Endothelial cell of umbilical vein (primary cell): ENCODE results near the gene KLHL10. TPM values are rescaled to one million over a fixed set of nuclear protein-coding genes. Genes with fewer than 3 reads are reported as not detected.

ENCODE experiments used
- BruUV-seq: library from RNA; stranded (reverse); fragments of 400-500 nt; replicated peaks from 2 replicates; lab custom pipeline; 2021; lab: Mats Ljungman, UMichigan
- CTCF ChIA-PET: fragments of 300-600, 350-600 bp; sonication (Branson Sonifier 250); formaldehyde crosslinking; loops from one replicate; lab custom pipeline; 2021; ENCODE audit warnings: antibody characterized with exemption, inconsistent platforms; lab: Charles Lee
- POLR2A ChIA-PET: fragments of 300-600, 350-600 bp; sonication (Branson Sonifier 250); formaldehyde crosslinking; loops from one replicate; lab custom pipeline; 2021; ENCODE audit warnings: antibody characterized with exemption, inconsistent platforms; lab: Charles Lee
- DNase-seq: peaks from one replicate; pipeline ENCODE4 v3.0.0-alpha.2; 2011; ENCODE audit warnings: low read depth, low spot score
- FAIRE-seq: peaks from 2 replicates; lab custom pipeline; 2011; peaks lifted over from hg19 to GRCh38; lab: Jason Lieb, UNC
- H2AFZ ChIP-seq: 2 replicates; pipeline ENCODE4 v1.6.0; 2012; ENCODE audit warnings: low read depth, low read length, control low read depth, inconsistent platforms
- H3K27ac ChIP-seq: 2 replicates; pipeline ENCODE4 v1.5.1; 2011; ENCODE audit warnings: low read depth, mild to moderate bottlenecking, control low read depth, low read length, moderate library complexity; ENCODE audit not compliant: insufficient read depth
- H3K27me3 ChIP-seq, 2 experiments: 2 replicates each; pipeline versions ENCODE4 v1.6.0 to v1.6.1; 2011; ENCODE audit warnings: low read length in 2 of 2, mixed read lengths in 1 of 2; ENCODE audit not compliant: control insufficient read depth in 2 of 2, insufficient read depth in 2 of 2
- H3K36me3 ChIP-seq, 2 experiments: 2 replicates in 1 of 2; 3 replicates in 1 of 2; pipeline ENCODE4 v1.5.1; 2011; ENCODE audit warnings: low read length in 2 of 2, mild to moderate bottlenecking in 1 of 2, moderate library complexity in 1 of 2; ENCODE audit not compliant: control insufficient read depth in 2 of 2, insufficient read depth in 2 of 2; ENCODE audit errors: extremely low read depth in 1 of 2
- H3K4me1 ChIP-seq: 3 replicates; pipeline ENCODE4 v1.5.1; 2011; ENCODE audit warnings: mild to moderate bottlenecking, low read length; ENCODE audit not compliant: control insufficient read depth, insufficient read depth; ENCODE audit errors: extremely low read depth
- H3K4me2 ChIP-seq: 2 replicates; pipeline ENCODE4 v1.6.1; 2011; ENCODE audit warnings: low read length, control low read depth, mixed read lengths; ENCODE audit not compliant: insufficient read depth
- H3K4me3 ChIP-seq, 3 experiments: fragments of 200-600 bp in 1 of 3; sonication (generic), shearing (Covaris generic) in 1 of 3; replicated peaks in 1 of 3; 2 replicates each; pipeline ENCODE4 v1.5.1; 2011 to 2016; ENCODE audit warnings: control low read depth in 3 of 3, low read length in 3 of 3, mild to moderate bottlenecking in 2 of 3, inconsistent platforms in 1 of 3, low read depth in 1 of 3, moderate library complexity in 1 of 3; ENCODE audit not compliant: insufficient read depth in 1 of 3
- H3K79me2 ChIP-seq: 2 replicates; pipeline ENCODE4 v1.6.0; 2012; ENCODE audit warnings: low read length, inconsistent platforms; ENCODE audit not compliant: control insufficient read depth, insufficient read depth
- H3K9ac ChIP-seq: replicated peaks from 2 replicates; pipeline ENCODE3; 2011; ENCODE audit warnings: low read length, control low read depth; ENCODE audit not compliant: insufficient read depth; ENCODE audit errors: extremely low read depth
- H3K9me1 ChIP-seq: replicated peaks from 3 replicates; pipeline ENCODE4 v1.6.0; 2011; ENCODE audit warnings: mild to moderate bottlenecking, low read length; ENCODE audit not compliant: control insufficient read depth, insufficient read depth; ENCODE audit errors: extremely low read depth
- H3K9me3 ChIP-seq: replicated peaks from 2 replicates; pipeline ENCODE4 v1.5.1; 2012; ENCODE audit warnings: low read length, inconsistent platforms; ENCODE audit not compliant: control insufficient read depth, insufficient read depth
- H4K20me1 ChIP-seq: replicated peaks from 2 replicates; pipeline ENCODE3; 2011; ENCODE audit warnings: mild to moderate bottlenecking, low read length; ENCODE audit not compliant: control insufficient read depth, insufficient read depth; ENCODE audit errors: extremely low read depth
- EZH2 ChIP-seq: IDR thresholded peaks from 2 replicates; pipeline ENCODE4 v1.6.1; 2012; ENCODE audit warnings: borderline replicate concordance, low read depth, mild to moderate bottlenecking, moderate library complexity, low read length, inconsistent platforms; ENCODE audit not compliant: severe bottlenecking
- FOS ChIP-seq: IDR thresholded peaks from 2 replicates; pipeline ENCODE4 v1.6.1; 2011; ENCODE audit warnings: mild to moderate bottlenecking, low read length, moderate library complexity, borderline replicate concordance; ENCODE audit not compliant: insufficient read depth
- GATA2 ChIP-seq: IDR thresholded peaks from 2 replicates; pipeline ENCODE4 v1.7.0; 2011; ENCODE audit warnings: low read depth, mild to moderate bottlenecking, moderate library complexity, mixed read lengths, low read length; ENCODE audit not compliant: insufficient read length, insufficient read depth
- JUN ChIP-seq: IDR thresholded peaks from 2 replicates; pipeline ENCODE4 v1.6.1; 2011; ENCODE audit warnings: borderline replicate concordance, low read depth; ENCODE audit not compliant: insufficient read length, insufficient read depth
- MAX ChIP-seq: IDR thresholded peaks from 2 replicates; pipeline ENCODE4 v1.6.1; 2011; ENCODE audit not compliant: insufficient read depth, insufficient read length
- MYC ChIP-seq: IDR thresholded peaks from one replicate; pipeline ENCODE4 v1.6.1; 2011; ENCODE audit warnings: mild to moderate bottlenecking, low read depth, low read length
- POLR2A ChIP-seq: IDR thresholded peaks from 2 replicates; pipeline ENCODE4 v1.6.1; 2012; ENCODE audit warnings: low read depth, mild to moderate bottlenecking, control low read depth, low read length
- POLR2AphosphoS5 ChIP-seq: IDR thresholded peaks from 2 replicates; pipeline ENCODE4 v1.6.1; 2012; ENCODE audit warnings: low read depth, mild to moderate bottlenecking, control low read depth, low read length, moderate library complexity; ENCODE audit not compliant: insufficient read depth
- dilution Hi-C: fragments of 300-500 bp; cut with MboI; formaldehyde crosslinking; loops from one replicate; pipeline ENCODE4 v1.15.0; 2019; ENCODE audit warnings: low sequenced_read_pairs; ENCODE audit not compliant: extremely low pct_ligation_motif_present
- intact Hi-C: fragments of 100-400 bp; cut with micrococcal nuclease; formaldehyde crosslinking; loops from one replicate; pipeline ENCODE4 v1.10.0; 2022
- polyA plus RNA-seq, 4 experiments: library from polyadenylated mRNA; depleted of rRNA in 3 of 4; stranded (reverse) in 3 of 4; unstranded in 1 of 4; fragments of >200 nt; gene quantifications; 2 replicates each; pipeline versions ENCODE4 v1.2.1 to v1.2.3, GENCODE V29; 2011 to 2012; ENCODE audit warnings: missing spikeins in 1 of 4
- total RNA-seq: library from RNA; stranded (reverse); gene quantifications from 2 replicates; pipeline ENCODE4 v1.2.3, GENCODE V29; 2021
- TF ChIP-seq, protein P1 (sequence below), 2 donors: IDR thresholded peaks; 1 replicate in 1 of 2; 2 replicates in 1 of 2; pipeline ENCODE4 v1.5.1; 2011; ENCODE audit warnings: low read length in 2 of 2, mild to moderate bottlenecking in 2 of 2, moderate library complexity in 2 of 2, control low read depth in 1 of 2, inconsistent platforms in 1 of 2, low read depth in 1 of 2; ENCODE audit not compliant: insufficient read depth in 1 of 2; ENCODE audit errors: extremely low read depth in 1 of 2

The KLHL10 gene
- total and polyA plus RNA-seq, 2 donors (not counting 3 experiments of a cell fraction or from before 2014, with no cell fraction given) = 0.10 TPM; not detected in 1

DNA sequence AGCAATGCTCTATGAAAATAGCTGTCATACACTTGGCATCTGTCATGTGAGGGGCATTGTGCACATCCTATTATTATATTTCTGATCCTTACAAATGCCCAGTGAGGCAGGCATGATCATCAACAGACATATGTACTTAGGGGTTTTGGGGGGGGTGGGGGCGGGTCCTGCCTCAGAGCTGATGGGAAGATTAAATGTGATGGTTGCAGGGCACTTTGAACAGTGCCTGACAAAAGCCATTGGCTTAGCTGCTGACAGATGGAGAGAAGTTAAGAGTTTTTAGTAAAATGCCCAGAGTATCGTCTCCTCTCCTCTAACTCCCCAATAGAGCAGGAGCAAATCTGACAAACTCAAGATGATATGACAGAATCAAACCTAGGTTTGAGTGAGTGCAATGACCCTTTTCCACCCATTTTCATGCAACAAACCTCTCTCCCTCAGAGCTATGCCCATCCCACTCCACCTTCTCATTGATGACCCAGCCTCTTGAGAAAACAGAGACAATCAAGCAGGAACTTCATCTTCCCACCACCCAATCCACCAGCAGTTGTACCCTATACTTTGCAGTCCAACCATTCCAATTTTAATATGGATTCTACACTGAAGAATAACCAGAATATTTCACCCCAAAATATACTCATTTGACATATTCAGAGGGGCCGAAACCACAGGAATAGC is 22.8 kb downstream of the KLHL10 start:
- H3K27me3 ChIP-seq = no peaks in the 10 kb centered on the region
- CTCF ChIA-PET = no interaction called here
- no peaks in the 10 kb centered on the region for H3K9me3 ChIP-seq
- FAIRE-seq = no peak
- intact Hi-C loops (no loop called here), dilution Hi-C loops (no loop called here)
- H3K4me3 ChIP-seq = no peak overlapping the region
- H3K9me1 ChIP-seq = no peaks in the 10 kb centered on the region
- H3K4me2 ChIP-seq = no peak overlapping the region
- POLR2A ChIA-PET = interaction anchor here (0.6 kb wide), 1 partner anchor 264 kb away, joined by 3 read pairs; no protein-coding TSS in a partner anchor
- H4K20me1 ChIP-seq = peaks cover 3% of the 10 kb centered on the region
- TF ChIP-seq POLR2A (no peak), MYC (no peak), FOS (no peak), POLR2AphosphoS5 (no peak), MAX (no peak), GATA2 (no peak), EZH2 (no peak), JUN (no peak)
- TF ChIP-seq, protein P1, sequence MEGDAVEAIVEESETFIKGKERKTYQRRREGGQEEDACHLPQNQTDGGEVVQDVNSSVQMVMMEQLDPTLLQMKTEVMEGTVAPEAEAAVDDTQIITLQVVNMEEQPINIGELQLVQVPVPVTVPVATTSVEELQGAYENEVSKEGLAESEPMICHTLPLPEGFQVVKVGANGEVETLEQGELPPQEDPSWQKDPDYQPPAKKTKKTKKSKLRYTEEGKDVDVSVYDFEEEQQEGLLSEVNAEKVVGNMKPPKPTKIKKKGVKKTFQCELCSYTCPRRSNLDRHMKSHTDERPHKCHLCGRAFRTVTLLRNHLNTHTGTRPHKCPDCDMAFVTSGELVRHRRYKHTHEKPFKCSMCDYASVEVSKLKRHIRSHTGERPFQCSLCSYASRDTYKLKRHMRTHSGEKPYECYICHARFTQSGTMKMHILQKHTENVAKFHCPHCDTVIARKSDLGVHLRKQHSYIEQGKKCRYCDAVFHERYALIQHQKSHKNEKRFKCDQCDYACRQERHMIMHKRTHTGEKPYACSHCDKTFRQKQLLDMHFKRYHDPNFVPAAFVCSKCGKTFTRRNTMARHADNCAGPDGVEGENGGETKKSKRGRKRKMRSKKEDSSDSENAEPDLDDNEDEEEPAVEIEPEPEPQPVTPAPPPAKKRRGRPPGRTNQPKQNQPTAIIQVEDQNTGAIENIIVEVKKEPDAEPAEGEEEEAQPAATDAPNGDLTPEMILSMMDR (IDR thresholded peaks at IDR 0.05; ENCODE audit: extremely low read depth in 1 of 2, insufficient read depth in 1 of 2, low read depth in 1 of 2, low read length in 2 of 2) = no peak
- H3K27ac ChIP-seq = no peak overlapping the region
- H3K79me2 ChIP-seq = peaks cover 51% of the 10 kb centered on the region
- no peak overlapping the region for H3K9ac ChIP-seq
- DNase-seq = no peak
- BruUV-seq = no TSS peak
- no peaks in the 10 kb centered on the region for H3K36me3 ChIP-seq
- H2AFZ ChIP-seq = no peak overlapping the region
- H3K4me1 ChIP-seq = peaks cover 11% of the 10 kb centered on the region
